GM10266 (cell line): ENCODE data around the gene NELFB.

Experiments
- DNase-seq: peaks from one replicate; pipeline ENCODE4 v3.0.0; 2012; ENCODE audit errors: extremely low spot score
- CTCF ChIP-seq: IDR thresholded peaks from 2 replicates; pipeline ENCODE4 v1.5.1; 2012; ENCODE audit warnings: mild to moderate bottlenecking, low read depth; ENCODE audit not compliant: control insufficient read depth, insufficient read depth; ENCODE audit errors: missing control alignments

The NELFB gene

GRCh38 chr9:137225699-137226331 is 29.3 kb upstream of the NELFB start:
- no peak for DNase-seq
- no peak for TF ChIP-seq CTCF

- no peak for DNase-seq
- no peak for TF ChIP-seq CTCF
Observed at GRCh38 chr9:137226338-137227053, 28.6 kb upstream of the NELFB start.

DNA sequence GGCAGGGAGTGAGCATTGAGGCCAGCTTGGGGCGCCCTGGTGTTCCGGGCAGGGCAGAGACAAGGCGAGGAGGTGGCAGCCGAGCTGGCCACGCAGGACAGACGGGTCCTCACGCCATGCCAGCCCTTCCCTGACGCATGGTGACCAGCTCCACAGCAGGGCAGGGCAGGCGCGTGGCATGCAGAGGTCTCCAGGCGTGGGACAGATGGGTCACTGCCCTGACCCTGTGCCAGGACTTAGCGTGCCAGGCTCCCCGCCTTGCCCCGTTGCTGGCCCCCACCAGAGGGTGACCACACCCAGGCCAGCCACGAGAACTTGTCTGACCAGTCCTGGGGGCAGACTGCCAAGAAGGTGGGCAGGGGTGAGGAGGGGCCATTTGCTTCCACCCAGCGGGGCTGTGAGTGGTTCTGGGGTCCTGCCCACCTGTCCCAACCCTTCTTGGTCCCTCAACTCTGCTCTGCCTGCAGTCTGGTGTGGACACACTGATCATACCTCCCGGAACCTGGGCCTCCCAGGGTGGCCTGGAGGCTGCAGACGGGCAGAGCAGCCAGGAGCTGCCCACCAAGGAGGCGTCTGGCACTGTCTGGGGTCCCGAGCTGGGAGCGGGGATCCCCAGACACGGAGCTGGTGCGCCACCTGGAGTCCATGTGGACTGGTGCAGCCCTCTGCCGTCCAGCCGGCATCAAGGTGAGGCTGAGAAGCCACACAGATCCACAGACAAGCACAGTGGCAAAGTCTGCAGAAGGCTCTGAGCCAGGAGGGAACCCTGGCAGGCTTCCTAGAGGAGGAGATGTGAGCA is 27.9 kb upstream of the NELFB start, which contains the start of gene RNF224:
TSS of gene RNF224 (plus strand) at position 449 of the 799 bp plus-strand sequence. CDS start 834 bp downstream, outside the sequence.
- peak; percentile 88 for DNase-seq
- TF ChIP-seq CTCF: peak; percentile 96

- TF ChIP-seq CTCF: no peak
- DNase-seq: no peak
Observed at GRCh38 chr9:137227853-137228505, 27.1 kb upstream of the NELFB start.

DNA sequence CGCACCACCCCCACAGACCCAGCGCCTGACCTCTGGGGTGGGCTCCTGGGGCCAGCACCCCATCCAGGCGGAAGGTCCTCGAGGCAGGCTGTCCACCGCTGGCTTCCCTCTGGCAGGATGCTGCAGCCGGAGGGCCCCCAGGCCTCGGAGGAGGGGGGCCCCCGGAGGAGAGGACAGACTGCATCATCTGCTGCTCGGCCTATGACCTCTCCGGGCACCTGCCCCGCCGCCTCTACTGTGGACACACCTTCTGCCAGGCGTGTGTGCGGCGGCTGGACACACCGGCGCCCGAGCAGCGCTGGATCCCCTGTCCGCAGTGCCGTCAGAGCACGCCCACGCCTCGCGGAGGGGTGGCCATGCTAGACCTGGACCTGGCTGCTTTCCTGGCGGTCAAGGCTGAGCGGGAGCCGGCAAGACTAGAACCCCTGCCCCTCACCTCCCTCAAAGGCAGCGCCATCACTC is 26.6 kb upstream of the NELFB start:
- DNase-seq: no peak
- TF ChIP-seq CTCF: no peak

DNA sequence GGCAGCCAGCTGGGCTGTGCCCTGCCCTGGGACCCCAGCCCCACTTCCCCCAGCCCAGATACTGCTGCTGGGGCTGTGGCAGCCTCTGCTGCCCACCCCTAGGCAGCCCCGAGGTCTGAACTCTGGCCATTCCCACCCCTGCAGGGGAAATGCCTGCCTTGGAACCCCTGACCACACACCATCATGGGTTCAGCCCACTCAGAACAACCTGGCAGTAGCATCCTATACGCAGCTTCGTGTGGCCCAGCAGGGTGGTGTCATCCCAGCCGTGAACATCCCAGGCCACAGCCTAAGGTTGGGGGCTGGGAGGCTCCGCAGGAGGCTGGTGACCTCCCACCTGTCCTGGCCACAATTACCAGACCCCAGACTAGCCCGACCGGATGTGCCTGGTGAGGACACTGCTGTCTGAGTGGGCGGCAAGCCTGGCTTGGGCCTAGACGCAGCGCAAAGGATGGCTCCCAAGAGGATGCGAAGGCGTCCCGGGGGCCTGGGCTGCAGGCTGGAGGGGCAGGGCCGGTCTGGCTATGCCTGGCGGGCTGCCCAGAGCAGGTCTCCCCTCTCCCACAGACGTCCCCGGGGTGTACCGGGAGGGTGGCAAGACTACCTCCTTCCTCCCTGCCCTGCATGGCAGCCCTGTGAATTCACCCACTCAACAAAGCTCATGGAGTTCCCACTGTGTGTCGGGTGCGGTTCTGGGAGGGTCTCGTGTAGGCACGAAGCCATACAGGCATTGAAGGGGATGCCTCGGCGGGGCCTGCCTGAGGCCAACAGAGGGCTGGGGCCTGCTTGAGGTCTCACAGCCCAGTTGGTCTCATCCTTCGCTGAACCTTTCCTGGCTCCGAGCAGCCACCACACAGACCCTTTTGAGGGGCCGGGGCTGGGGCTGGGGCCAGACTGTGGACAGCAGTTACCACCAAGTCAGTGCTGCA is 25.9 kb upstream of the NELFB start:
- TF ChIP-seq CTCF: no peak
- DNase-seq: no peak
